HG03025 (cell line): ENCODE measurements around the gene FCER1A.

ENCODE experiments used
- ATAC-seq: cut with Tn5 transposase; IDR thresholded peaks from one replicate; pipeline ENCODE4 v1.9.1; 2021; ENCODE audit warnings: mild to moderate bottlenecking, moderate library complexity; ENCODE audit not compliant: unreplicated experiment, low FRiP score

Gene FCER1A

DNA sequence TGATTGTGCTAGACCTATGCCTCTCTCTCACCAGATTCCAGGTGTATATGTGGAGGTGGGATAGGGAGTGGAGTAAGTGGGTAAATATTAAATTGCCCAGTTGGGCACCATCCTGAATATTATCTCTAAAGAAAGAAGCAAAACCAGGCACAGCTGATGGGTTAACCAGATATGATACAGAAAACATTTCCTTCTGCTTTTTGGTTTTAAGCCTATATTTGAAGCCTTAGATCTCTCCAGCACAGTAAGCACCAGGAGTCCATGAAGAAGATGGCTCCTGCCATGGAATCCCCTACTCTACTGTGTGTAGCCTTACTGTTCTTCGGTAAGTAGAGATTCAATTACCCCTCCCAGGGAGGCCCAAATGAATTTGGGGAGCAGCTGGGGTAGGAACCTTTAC is at the start of gene FCER1A:
Gene FCER1A (plus strand): TSS at position 242 of the 400 bp plus-strand sequence. CDS start 29 bp downstream, at position 271.
- ATAC-seq: no peak

DNA sequence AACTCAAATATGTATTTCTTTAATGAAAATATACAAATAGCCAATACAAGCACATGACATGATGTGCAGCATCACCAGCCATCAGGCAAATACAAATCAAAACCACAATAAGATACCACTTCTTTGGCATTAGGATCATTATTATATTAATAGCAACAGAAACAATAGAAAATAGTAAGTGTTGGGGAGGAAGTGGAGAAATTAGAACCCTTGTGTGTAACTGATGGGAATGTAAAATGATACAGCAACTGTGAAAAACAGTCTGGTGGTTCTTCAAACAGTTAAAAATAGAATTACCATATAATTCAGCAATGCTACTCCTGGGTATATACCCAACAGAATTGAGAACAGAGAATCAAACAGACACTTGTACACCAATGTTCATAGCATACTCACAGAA is 40.8 kb upstream of the FCER1A start:
- no peak for ATAC-seq

DNA sequence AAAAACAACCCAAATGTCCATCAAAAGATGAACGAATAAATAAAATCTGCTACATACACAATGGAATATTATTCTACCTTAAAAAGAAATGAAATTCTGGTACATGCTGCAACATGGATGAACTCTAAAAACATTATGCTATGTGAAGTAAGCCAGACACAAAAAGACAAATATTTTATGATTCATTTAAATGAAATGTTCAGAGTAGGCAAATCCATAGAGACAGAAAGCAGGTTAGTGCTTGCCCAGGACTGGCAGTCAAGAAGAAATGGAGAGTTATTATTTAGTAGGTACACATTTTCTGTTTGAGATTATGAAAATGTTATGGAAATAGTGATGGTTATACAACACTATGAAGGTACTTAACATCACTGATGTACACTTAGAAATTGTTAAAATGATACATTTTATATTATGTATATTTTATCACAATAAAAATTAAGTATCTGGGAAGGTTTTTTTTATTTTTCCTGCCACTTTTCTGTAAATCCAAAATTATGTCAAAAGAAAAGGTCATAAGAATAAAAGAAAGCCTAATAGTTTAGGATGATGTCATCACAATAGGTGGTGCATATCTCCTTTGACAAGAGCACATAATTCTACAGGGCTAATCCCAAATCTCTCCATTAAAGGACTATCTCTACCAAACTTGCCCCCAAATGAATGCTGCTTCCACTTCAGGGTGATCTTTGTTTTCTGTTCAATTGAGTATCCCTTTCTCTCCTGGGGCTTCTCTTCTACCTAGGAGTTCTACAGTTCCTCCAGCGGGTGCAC is 40.2 kb upstream of the FCER1A start:
- ATAC-seq: no peak

DNA sequence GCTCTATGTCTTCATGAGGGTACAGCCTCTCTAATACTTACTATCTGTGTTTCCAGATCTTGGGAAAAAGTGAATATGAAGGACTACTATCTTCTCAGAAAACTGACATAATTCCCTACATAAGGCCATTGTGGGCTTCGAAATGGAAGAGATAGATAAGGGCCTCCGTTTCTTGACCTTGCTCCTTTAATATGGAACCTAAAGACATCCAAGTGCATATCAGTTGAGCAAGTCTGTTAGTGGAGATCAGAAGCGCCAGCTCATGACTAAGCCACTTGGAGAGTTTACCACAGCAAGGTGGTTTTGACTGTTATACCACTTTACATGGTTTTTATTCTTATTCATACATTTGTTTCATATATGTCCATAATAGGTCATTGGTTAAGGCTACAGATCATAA is 35.3 kb upstream of the FCER1A start:
- ATAC-seq: no peak

DNA sequence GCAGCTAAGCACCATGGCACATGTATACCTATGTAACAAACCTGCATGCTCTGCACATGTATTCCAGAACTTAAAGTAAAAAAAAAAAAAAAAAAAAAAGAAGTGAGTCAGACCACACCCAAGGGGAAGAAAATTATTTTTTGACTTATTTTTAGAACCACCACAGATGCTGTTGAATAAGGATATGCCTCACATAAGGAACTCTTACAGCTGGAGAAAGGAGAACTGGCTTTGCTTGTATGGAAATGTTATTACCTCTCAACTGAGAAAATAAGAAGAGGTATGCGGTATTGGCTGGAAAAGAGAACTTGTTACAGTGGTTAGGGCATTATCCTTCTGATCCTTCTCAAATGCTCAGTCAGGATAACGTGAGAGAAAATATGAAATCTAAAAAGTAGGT is 27.5 kb upstream of the FCER1A start:
- no peak for ATAC-seq

DNA sequence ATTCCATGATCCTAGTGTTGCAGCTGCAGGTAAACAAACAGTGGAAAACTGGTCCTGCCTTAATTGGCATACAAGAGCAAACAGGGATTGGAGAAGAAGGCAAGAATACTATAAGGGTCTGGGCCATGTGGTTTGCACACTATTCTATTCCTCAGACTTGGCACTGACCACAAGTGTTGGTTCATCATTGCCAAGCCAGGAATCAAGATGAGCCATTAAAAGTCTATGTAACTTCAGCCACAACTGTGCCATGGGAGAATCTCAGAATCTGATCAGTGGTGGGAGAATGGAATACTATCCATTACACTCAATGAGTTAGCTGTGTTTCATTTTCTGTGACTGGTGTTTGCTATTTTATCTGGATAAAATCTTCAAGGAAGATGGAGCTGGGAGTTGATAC is 26.2 kb upstream of the FCER1A start:
- ATAC-seq: no peak

DNA sequence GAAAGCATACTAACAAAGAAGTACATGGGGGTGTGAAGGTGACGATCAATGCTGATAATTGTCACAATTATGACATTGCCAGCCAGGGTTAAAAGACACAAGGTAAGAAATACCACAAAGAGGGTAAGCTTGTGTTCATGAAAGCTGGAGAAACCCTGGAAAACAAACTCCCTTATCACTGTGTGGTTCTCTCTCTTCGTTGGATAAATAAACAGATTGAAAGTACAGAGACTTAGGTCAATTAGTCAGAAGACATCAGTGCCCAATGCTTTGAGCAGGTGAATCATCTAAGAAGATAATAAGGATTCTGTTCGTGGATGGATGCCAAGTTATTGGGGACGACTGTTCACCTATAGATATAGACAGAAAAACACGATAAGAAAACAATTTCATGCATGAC is 22.4 kb upstream of the FCER1A start:
- ATAC-seq: no peak

DNA sequence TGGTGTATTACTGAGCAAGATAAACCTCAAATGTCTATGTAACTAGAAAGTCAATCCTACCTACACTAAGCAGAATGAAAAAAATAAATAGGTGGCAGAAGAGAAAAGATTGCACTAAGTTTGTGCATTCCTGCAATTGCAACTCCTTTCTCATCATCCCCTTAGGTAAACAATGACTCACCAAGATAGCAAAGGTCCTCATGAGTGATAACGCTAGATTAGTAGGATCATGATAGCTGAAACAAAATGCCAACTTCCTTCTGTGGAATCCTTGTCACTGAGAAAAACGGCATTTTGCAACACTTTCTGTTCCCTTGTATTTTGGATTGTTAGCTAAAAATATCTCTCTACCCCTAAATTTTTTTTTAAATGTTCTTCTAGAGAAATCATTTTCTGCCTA is 20.0 kb upstream of the FCER1A start:
- ATAC-seq: no peak

DNA sequence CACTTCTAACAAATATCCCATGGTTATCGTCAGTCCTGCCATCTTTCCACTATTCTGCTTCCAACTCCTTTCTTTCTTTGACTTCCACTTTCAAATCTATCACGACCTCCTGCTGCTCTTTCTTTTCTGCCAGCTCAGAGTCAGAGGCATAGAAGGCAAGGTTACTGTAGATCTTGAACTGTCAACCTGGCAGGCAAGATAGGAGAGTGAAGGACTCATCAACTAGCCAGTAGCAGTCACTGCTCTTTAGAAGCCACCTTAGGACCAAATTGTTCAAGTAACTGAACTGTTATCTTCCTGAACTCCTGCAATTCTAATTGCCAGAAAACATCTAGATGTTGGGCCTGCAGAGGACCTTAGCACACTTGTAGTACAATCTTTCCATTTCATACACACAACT is 13.1 kb upstream of the FCER1A start:
- no peak for ATAC-seq

DNA sequence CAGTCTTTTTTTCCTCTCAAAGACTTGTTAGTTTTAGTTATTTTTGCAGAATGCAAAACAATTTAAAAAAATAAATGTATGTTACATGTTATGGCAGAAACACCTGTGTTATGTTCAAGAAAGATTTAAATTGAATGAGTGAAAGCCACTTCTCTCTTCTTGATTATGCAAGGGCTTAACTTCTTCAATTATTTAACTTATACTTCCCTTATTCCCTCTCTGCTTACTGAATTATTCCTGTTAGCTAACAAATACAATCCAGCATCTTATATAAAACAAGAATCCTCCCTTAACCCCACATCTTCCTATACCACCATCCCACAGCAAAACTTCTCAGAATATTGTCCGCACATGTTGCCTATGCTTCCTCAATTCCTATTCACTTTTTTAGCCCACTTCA is 10.7 kb upstream of the FCER1A start:
- ATAC-seq: no peak

DNA sequence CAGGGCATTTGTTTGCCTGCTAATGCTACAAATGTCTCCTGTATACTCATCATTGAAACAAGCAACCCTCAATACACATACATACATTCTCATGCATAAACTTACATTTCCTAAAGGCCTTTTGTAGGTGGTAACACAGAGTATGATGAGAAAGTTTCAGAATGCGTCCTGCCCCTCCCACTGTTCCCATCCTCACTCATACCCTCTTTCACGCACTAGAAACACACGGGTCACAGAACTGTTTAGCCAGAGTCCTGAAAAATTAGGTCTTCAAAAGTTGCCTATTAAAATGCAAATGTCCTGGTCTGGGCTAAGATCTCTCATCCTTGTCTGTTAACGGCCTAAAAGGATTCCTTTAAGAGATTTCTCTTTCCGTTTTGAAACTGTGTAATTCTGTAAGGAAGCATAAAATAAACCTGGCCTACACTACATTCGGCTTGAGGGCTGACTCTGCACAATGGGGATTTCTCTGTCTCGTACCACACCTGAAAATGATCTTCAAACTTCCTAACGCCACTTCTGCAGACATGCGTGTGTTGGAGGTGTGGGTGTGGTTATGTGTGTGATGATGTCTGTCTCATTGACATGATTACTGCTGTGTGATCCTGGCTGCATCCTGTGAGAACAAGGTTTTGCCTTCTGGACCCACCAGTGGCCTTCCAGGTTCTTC is 5.3 kb upstream of the FCER1A start:
- no peak for ATAC-seq

DNA sequence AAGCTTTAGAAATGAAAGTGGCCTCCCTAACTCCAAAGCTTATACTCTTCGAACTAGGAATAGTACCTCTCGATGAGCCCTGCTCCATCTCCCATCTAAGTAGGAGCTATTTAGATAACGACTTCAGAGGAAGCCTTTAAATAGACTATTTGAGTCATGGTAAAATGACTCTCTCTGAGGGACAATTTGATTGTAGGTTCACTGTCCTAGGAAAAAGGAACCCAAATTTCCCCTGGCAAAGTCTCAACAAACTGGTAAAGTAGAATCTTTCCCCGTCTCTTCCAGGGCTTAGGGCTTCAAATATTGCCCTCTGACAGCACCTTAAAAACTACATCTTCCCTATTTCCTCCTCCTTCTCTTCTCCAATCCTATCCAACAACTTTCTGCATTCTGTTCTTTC is 2.0 kb upstream of the FCER1A start:
- ATAC-seq: no peak

DNA sequence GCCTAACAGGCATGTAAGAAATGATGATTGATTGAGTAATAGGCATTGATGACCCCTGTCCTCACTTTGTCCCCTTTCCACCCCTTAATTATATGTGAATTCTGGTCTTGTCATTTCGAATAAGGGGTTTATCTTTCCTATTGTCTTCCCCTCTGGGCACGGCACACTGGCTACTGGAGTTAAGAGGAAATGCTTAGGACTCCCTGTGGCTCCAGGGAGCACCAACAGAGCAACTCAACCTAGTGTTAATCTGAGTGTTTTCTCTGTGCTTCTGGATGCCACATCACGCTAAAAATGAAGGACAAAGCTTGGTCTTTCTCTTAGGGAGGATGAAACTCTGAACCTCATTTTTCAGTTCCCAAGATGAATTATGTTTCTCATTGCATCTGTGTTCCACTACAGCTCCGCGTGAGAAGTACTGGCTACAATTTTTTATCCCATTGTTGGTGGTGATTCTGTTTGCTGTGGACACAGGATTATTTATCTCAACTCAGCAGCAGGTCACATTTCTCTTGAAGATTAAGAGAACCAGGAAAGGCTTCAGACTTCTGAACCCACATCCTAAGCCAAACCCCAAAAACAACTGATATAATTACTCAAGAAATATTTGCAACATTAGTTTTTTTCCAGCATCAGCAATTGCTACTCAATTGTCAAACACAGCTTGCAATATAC is 5.3 kb downstream of the FCER1A start:
- ATAC-seq: no peak

DNA sequence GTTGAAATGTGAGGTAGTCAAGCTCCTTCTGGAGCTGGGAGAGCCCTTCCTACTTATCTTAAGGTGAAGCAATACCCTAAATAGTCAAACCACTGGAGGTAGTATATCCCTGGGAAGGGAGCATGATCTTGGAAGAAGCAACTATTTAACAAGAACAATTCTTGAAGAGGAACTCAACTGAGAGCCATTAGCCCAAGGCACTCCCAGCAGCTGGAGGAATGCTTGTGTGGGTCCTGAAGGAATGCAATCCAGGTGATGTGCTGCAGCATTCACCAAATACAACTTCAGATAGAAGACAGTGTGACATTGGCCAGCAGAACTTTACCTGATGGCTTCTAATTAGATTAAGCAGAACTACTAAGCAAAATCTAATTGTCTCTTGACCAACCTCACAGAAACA is 9.5 kb downstream of the FCER1A start:
- ATAC-seq: no peak

DNA sequence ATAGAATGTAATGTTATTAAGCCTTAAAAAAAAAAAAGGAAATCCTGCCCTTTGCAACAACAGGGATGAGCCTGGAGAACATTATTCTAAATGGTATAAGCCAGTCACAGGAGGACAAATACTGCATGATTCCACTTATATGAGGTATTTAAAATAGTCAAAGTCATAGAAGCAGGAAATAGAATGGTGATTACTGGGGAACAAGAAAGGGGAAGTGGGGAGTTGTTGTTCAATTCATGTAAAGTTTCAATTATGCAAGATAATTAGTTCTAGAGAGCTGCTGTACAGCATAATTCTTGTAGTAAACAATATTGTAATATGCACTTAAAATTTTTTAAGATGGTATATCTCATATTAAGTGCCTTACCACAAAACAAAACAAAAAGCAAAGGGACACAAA is 13.2 kb downstream of the FCER1A start:
- no peak for ATAC-seq

DNA sequence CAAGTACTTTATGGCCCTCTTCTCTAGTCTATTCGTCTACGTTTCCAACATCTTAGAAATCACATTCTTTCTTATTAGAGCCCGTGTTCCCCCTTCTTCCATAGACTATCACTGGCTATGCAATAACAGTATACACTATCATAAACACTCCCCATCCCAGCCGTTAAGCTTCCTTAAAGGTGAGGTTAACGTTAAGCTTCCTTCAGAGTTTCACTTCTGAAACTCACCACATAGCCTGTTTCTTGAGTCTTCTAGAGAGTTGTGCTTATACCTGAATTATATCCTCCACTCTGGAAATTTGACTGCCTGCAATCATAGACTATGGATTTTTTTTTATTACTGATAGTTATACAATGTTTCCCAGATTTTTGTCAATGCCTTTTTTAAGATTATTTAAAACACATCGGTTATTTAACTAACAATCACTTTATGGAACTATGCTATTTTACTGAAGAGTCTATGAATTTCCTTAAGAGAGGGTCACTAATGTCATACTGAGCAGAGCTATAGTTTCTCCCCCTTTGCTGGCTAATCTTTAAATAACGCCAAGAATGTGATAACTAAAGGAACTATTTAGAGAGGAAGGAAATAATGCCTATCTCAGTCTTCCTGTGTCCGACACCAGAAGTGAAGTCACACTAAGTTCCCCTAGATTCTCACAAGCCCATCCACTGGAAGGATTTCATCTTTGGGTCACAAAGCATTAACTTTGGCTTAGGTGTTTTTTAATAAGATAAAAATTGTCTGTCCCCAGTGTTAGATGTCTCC is 16.8 kb downstream of the FCER1A start:
- no peak for ATAC-seq

DNA sequence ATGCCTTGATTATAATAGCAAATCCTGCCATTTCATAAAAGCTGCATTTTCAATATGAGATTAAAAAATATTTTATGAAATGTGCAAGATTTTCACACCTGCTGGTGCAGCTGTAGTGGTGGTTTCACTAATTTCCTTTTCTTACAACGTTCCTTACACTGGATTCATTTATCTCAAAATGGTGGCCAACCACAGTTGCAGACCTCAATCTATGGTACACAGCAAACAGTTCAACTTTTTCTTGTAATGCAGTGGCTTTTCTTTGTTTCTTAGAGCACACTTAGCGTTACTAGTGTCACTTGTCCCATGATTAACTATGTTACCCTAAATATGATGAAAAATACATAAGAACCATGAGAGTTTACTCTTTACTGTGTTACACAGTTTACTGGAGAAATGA is 32.7 kb downstream of the FCER1A start:
- ATAC-seq: no peak

DNA sequence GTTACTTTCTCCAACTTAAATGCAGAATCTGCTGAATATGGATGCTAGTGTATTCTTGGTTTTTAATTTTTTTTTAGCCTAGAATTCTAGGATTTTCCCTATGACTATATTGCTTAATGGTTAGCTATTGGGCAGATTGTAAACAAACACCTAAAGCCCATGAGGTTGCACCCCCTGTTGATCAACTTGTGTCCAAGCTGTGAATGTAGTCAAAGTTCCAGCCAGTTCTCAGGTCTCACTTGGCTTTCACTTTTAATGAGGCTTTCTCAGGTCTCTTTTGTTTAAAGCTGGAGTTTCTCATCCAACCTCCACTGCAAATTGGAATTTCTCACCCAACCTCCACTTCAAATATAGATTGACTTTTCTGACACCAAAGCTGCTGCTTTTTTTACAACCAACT is 35.9 kb downstream of the FCER1A start:
- no peak for ATAC-seq

DNA sequence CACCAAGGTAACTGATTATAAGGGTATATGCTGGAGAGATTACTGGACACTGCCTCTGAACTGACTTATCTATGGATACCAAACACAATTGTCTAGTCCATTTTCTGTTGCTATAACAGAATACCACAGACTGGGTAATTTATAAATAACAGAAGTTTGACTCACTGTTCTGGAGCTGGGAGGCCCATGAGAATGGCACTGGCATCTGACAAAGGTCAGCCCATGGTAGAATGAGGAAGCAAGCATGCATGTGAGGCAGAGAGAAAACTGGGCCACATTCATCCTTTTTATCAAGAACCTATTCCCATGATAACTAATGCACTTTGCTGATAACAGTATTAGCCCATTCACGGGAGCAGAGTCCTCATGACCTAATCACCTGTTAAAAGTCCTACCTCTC is 37.4 kb downstream of the FCER1A start:
- no peak for ATAC-seq

DNA sequence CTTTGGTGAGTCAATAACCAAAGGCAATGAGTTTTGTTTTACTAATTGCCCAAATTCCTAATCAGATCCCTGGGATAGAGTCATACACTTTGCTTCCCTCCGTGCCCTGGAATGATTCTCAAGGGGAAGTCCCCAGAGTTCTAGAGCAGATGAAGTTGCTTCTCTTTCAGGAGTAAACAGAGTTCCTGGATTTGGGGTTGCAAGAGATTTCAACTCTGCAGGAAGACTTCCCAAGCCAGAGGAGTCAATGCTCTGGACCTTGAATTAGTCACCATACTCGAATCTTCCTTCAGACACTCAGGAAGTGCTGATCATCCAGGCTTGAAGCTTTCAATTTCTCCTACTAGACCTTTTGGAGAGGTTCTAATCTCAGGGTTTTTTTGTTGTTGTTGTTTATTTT is 39.6 kb downstream of the FCER1A start:
- ATAC-seq: no peak
